ENCODE results near the gene APEX2. TPM values are rescaled to one million over a fixed set of nuclear protein-coding genes. Genes with fewer than 3 reads are reported as not detected.

APEX2 gene
- total RNA-seq, 2 donors from 2014 or later = 17.4 to 18.3 TPM

- TF ChIP-seq POLR2A (IDR thresholded peaks at IDR 0.05) (no peak), POLR2AphosphoS5 (IDR thresholded peaks at IDR 0.05) (no peak), CTCF (IDR thresholded peaks at IDR 0.05) (no peak)
- 98% methylated on average over 4 of the region's 4 CpGs for WGBS
- no peak for DNase-seq (ENCODE audit: low spot score)
- Histone ChIP-seq H3K27ac (no peak overlapping the region), H3K9me3 (no peaks in the 10 kb centered on the region), H3K4me1 (replicated peaks) (no peaks in the 10 kb centered on the region), H3K36me3 (no peaks in the 10 kb centered on the region), H3K27me3 (replicated peaks; ENCODE audit: insufficient read depth) (no peaks in the 10 kb centered on the region), H3K4me3 (no peak overlapping the region)
- intact Hi-C loops (cut with DNase I) = no loop called here
These were observed 14.7 kb downstream of the APEX2 start for GRCh38 chrX:55014897-55015299.

GRCh38 chrX:55026143-55026542 lies 26.0 kb downstream of the APEX2 start:
- no peak for DNase-seq (ENCODE audit: low spot score)
- no peak for TF ChIP-seq CTCF (IDR thresholded peaks at IDR 0.05)
- no peak for TF ChIP-seq POLR2A (IDR thresholded peaks at IDR 0.05)
- no peak for TF ChIP-seq POLR2AphosphoS5 (IDR thresholded peaks at IDR 0.05)
- Histone ChIP-seq H3K4me1 (replicated peaks) (no peaks in the 10 kb centered on the region), H3K9me3 (no peaks in the 10 kb centered on the region), H3K27me3 (replicated peaks; ENCODE audit: insufficient read depth) (no peaks in the 10 kb centered on the region), H3K27ac (no peak overlapping the region), H3K4me3 (no peak overlapping the region), H3K36me3 (no peaks in the 10 kb centered on the region)
- intact Hi-C loops (cut with DNase I) = no loop called here

- intact Hi-C loops (cut with DNase I) = no loop called here
- H3K27ac ChIP-seq = no peak overlapping the region
- H3K27me3 ChIP-seq (replicated peaks; ENCODE audit: insufficient read depth) = no peaks in the 10 kb centered on the region
- H3K4me1 ChIP-seq (replicated peaks) = no peaks in the 10 kb centered on the region
- 66% methylated on average over 2 of the region's 2 CpGs for WGBS
- H3K9me3 ChIP-seq = no peaks in the 10 kb centered on the region
- no peak for DNase-seq (ENCODE audit: low spot score)
- H3K36me3 ChIP-seq = no peaks in the 10 kb centered on the region
- no peak for TF ChIP-seq CTCF (IDR thresholded peaks at IDR 0.05)
- no peak for TF ChIP-seq POLR2A (IDR thresholded peaks at IDR 0.05)
- no peak for TF ChIP-seq POLR2AphosphoS5 (IDR thresholded peaks at IDR 0.05)
- H3K4me3 ChIP-seq = no peak overlapping the region
These were observed 26.7 kb downstream of the APEX2 start for GRCh38 chrX:55026840-55027239.

- WGBS = 86% methylated on average over 4 of the region's 4 CpGs
These were observed 27.9 kb downstream of the APEX2 start for GRCh38 chrX:55028040-55028439.

More at GRCh38 chrX:55028040-55028439, 27.9 kb downstream of the APEX2 start:
- H3K9me3 ChIP-seq = no peaks in the 10 kb centered on the region
- no peaks in the 10 kb centered on the region for H3K36me3 ChIP-seq
- intact Hi-C loops (cut with DNase I) = no loop called here
- H3K27ac ChIP-seq = no peak overlapping the region
- H3K4me3 ChIP-seq = no peak overlapping the region
- DNase-seq (ENCODE audit: low spot score) = no peak
- TF ChIP-seq POLR2A (IDR thresholded peaks at IDR 0.05) = no peak
- no peak for TF ChIP-seq POLR2AphosphoS5 (IDR thresholded peaks at IDR 0.05)
- TF ChIP-seq CTCF (IDR thresholded peaks at IDR 0.05) = no peak
- no peaks in the 10 kb centered on the region for H3K4me1 ChIP-seq (replicated peaks)
- H3K27me3 ChIP-seq (replicated peaks; ENCODE audit: insufficient read depth) = no peaks in the 10 kb centered on the region

Measured in prostate gland (tissue), 2 donors.